Testis (tissue), 2 donors: ENCODE results near the gene GIPC3.

Experiments used
- CTCF ChIP-seq, 3 experiments: fragments of 450-650 bp in 2 of 3; fragments of 200-600 bp in 1 of 3; sonication (generic) in 1 of 3; IDR thresholded peaks; one replicate each; pipeline ENCODE4 v1.5.1; 2016 to 2019; ENCODE audit warnings: antibody characterized with exemption in 3 of 3, mild to moderate bottlenecking in 2 of 3, moderate library complexity in 1 of 3
- POLR2A ChIP-seq: fragments of 450-650 bp; IDR thresholded peaks from one replicate; pipeline ENCODE4 v1.6.1; 2017; ENCODE audit warnings: antibody characterized with exemption, mild to moderate bottlenecking, moderate library complexity

- no peak for TF ChIP-seq CTCF (IDR thresholded peaks at IDR 0.05)
- no peak for TF ChIP-seq POLR2A
These were observed 46.9 kb upstream of the GIPC3 start for GRCh38 chr19:3538258-3538929.
